ENCODE data around the gene DNAJC25.

- no peak for TF ChIP-seq CTCF (IDR thresholded peaks at IDR 0.05)
- TF ChIP-seq POLR2A (IDR thresholded peaks at IDR 0.05) = no peak
These were observed 28.6 kb downstream of the DNAJC25 start for GRCh38 chr9:111659691-111660090.
